HCT116 (cell line): ENCODE results near the gene ARL13B. TPM values are rescaled to one million over a fixed set of nuclear protein-coding genes. Genes with fewer than 3 reads are reported as not detected.

ENCODE experiments used
- ATAC-seq: fragments of 200-7000 bp; cut with Tn5 transposase; 2 replicates; pipeline ENCODE4 v1.9.1; 2020; ENCODE audit warnings: mild to moderate bottlenecking, moderate library complexity
- BruUV-seq: library from RNA; stranded (reverse); fragments of 400-500 nt; replicated peaks from 2 replicates; lab custom pipeline; 2021; lab: Mats Ljungman, UMichigan
- CTCF ChIA-PET: fragments of 300-600 bp; sonication (Branson Sonifier 250); formaldehyde crosslinking; loops from one replicate; lab custom pipeline; 2021; ENCODE audit warnings: antibody characterized with exemption; lab: Charles Lee
- POLR2A ChIA-PET: fragments of 300-600, 350-600 bp; sonication (Branson Sonifier 250); formaldehyde crosslinking; loops from one replicate; lab custom pipeline; 2021; ENCODE audit warnings: antibody characterized with exemption; lab: Charles Lee
- RAD21 ChIA-PET, 2 experiments: fragments of 300-600 bp; sonication (Branson Sonifier 250); formaldehyde crosslinking; loops; one replicate each; lab custom pipeline; 2023; ENCODE audit warnings: low total read pairs in 2 of 2; ENCODE audit not compliant: uncharacterized antibody in 2 of 2, unreplicated experiment in 2 of 2, low non-redundant PET in 1 of 2; lab: Charles Lee
- DNase-seq: peaks from one replicate; pipeline ENCODE4 v3.0.0-alpha.2; 2010; ENCODE audit warnings: low read depth, low spot score
- H2AFZ ChIP-seq: fragments of 200-600 bp; shearing (Covaris generic), sonication (generic); 2 replicates; pipeline ENCODE4 v1.6.1; 2017; ENCODE audit warnings: low read depth, mixed run types, mixed read lengths, antibody characterized with exemption, low read length; ENCODE audit not compliant: poor library complexity, severe bottlenecking
- H3K27ac ChIP-seq: 2 replicates; pipeline ENCODE4 v1.5.1; 2012; ENCODE audit warnings: low read depth, low read length
- H3K27me3 ChIP-seq: fragments of 200-600 bp; sonication (generic); 2 replicates; pipeline ENCODE4 v1.6.1; 2016; ENCODE audit warnings: mixed run types, low read length, mixed read lengths; ENCODE audit not compliant: insufficient read depth
- H3K36me3 ChIP-seq, 2 experiments: fragments of 200-500 bp in 1 of 2; fragments of 200-600 bp in 1 of 2; sonication (Bioruptor generic) in 1 of 2; sonication (generic) in 1 of 2; 2 replicates each; pipeline versions ENCODE4 v1.5.1 to v1.6.1; 2014 to 2016; ENCODE audit warnings: low read length in 2 of 2, inconsistent platforms in 1 of 2, mixed read lengths in 1 of 2, mixed run types in 1 of 2; ENCODE audit not compliant: insufficient read depth in 2 of 2, control insufficient read depth in 1 of 2
- H3K4me1 ChIP-seq, 2 experiments: fragments of 200-600 bp in 1 of 2; sonication (generic) in 1 of 2; 2 replicates each; pipeline versions ENCODE4 v1.5.1 to v1.6.1; 2012 to 2017; ENCODE audit warnings: low read length in 2 of 2, inconsistent platforms in 1 of 2, mild to moderate bottlenecking in 1 of 2, mixed read lengths in 1 of 2, mixed run types in 1 of 2, moderate library complexity in 1 of 2; ENCODE audit not compliant: insufficient read depth in 2 of 2, control insufficient read depth in 1 of 2
- H3K4me2 ChIP-seq: fragments of 200-600 bp; sonication (generic); 2 replicates; pipeline ENCODE4 v1.6.1; 2017; ENCODE audit warnings: mixed run types, low read length, mixed read lengths
- H3K4me3 ChIP-seq, 2 experiments: fragments of 200-600 bp in 1 of 2; sonication (generic) in 1 of 2; replicated peaks in 1 of 2; 2 replicates each; pipeline ENCODE4 v1.5.1; 2011 to 2016; ENCODE audit warnings: low read length in 2 of 2, control low read depth in 1 of 2, low read depth in 1 of 2, mild to moderate bottlenecking in 1 of 2, mixed read lengths in 1 of 2, mixed run types in 1 of 2
- H3K79me2 ChIP-seq: fragments of 200-600 bp; sonication (generic); 2 replicates; pipeline ENCODE4 v1.6.1; 2017; ENCODE audit warnings: mild to moderate bottlenecking, mixed run types, low read length, moderate library complexity, mixed read lengths; ENCODE audit not compliant: insufficient read depth
- H3K9ac ChIP-seq: fragments of 200-600 bp; sonication (generic); 2 replicates; pipeline ENCODE4 v1.6.1; 2016; ENCODE audit warnings: low read length, mixed read lengths
- H3K9me2 ChIP-seq: fragments of 200-600 bp; sonication (generic), shearing (Covaris generic); 2 replicates; pipeline ENCODE4 v1.6.1; 2017; ENCODE audit warnings: mixed run types, mild to moderate bottlenecking, moderate library complexity; ENCODE audit not compliant: insufficient read depth
- H3K9me3 ChIP-seq, 2 experiments: fragments of 200-500 bp in 1 of 2; fragments of 200-600 bp in 1 of 2; sonication (Bioruptor generic) in 1 of 2; sonication (generic) in 1 of 2; 2 replicates each; pipeline ENCODE4 v1.6.1; 2014 to 2017; ENCODE audit warnings: low read length in 2 of 2, mixed read lengths in 2 of 2, inconsistent platforms in 1 of 2, low read depth in 1 of 2, mild to moderate bottlenecking in 1 of 2, mixed run types in 1 of 2, moderate library complexity in 1 of 2; ENCODE audit not compliant: control insufficient read depth in 1 of 2, insufficient read depth in 1 of 2
- H4K20me1 ChIP-seq: fragments of 200-600 bp; sonication (generic), shearing (Covaris generic); 2 replicates; pipeline ENCODE4 v1.6.1; 2017; ENCODE audit warnings: mixed run types, mild to moderate bottlenecking, moderate library complexity; ENCODE audit not compliant: insufficient read depth
- ATF3 ChIP-seq: IDR thresholded peaks from 2 replicates; pipeline ENCODE4 v1.6.1; 2012
- CEBPB ChIP-seq: IDR thresholded peaks from 2 replicates; pipeline ENCODE4 v1.6.1; 2012; ENCODE audit warnings: low read depth
- EGR1 ChIP-seq: IDR thresholded peaks from 2 replicates; pipeline ENCODE4 v1.6.1; 2012; ENCODE audit warnings: low read depth
- EZH2phosphoT487 ChIP-seq: fragments of 200-600 bp; IDR thresholded peaks from 2 replicates; pipeline ENCODE4 v1.6.1; 2018; ENCODE audit warnings: antibody characterized with exemption, borderline replicate concordance
- REST ChIP-seq: IDR thresholded peaks from 2 replicates; pipeline ENCODE4 v1.6.1; 2012; ENCODE audit warnings: low read depth
- YY1 ChIP-seq: IDR thresholded peaks from 2 replicates; pipeline ENCODE4 v1.6.1; 2011; ENCODE audit warnings: low read length, low read depth, moderate library complexity, mild to moderate bottlenecking; ENCODE audit not compliant: insufficient replicate concordance; ENCODE audit errors: extremely low read depth
- ZNF274 ChIP-seq: fragments of 200-500 bp; sonication (Bioruptor generic); IDR thresholded peaks from 2 replicates; pipeline ENCODE4 v1.6.1; 2014; ENCODE audit warnings: mild to moderate bottlenecking, low read depth, low read length, inconsistent platforms
- intact Hi-C: fragments of 100-400 bp; cut with micrococcal nuclease; formaldehyde crosslinking; loops from 2 replicates; pipeline ENCODE4 v1.10.0; 2022
- total RNA-seq: library from RNA; stranded (reverse); gene quantifications from one replicate; pipeline ENCODE4 v1.2.1, GENCODE V29; 2021; ENCODE audit not compliant: unreplicated experiment
- TF ChIP-seq, protein P1 (sequence below), 3 experiments: fragments of 200-600 bp in 1 of 3; sonication (generic) in 1 of 3; IDR thresholded peaks in 2 of 3; conservative IDR thresholded peaks in 1 of 3; 2 replicates each; pipeline ENCODE4 v1.5.1; 2012 to 2017; ENCODE audit warnings: low read depth in 2 of 3, low read length in 2 of 3, antibody characterized with exemption in 1 of 3, borderline replicate concordance in 1 of 3, control low read depth in 1 of 3, mild to moderate bottlenecking in 1 of 3, mixed read lengths in 1 of 3, mixed run types in 1 of 3, moderate library complexity in 1 of 3; ENCODE audit not compliant: insufficient read depth in 1 of 3

Gene ARL13B
- total RNA-seq, 1 experiment from 2014 or later: 8.2 TPM

GRCh38 chr3:94071713-94072284, 91.8 kb downstream of the ARL13B start:
- DNase-seq (no peak), ATAC-seq (no peak)
- no TSS peak for BruUV-seq
- no peak for TF ChIP-seq REST
- no peak for TF ChIP-seq ATF3
- no peak for TF ChIP-seq EZH2phosphoT487
- TF ChIP-seq, protein P1, sequence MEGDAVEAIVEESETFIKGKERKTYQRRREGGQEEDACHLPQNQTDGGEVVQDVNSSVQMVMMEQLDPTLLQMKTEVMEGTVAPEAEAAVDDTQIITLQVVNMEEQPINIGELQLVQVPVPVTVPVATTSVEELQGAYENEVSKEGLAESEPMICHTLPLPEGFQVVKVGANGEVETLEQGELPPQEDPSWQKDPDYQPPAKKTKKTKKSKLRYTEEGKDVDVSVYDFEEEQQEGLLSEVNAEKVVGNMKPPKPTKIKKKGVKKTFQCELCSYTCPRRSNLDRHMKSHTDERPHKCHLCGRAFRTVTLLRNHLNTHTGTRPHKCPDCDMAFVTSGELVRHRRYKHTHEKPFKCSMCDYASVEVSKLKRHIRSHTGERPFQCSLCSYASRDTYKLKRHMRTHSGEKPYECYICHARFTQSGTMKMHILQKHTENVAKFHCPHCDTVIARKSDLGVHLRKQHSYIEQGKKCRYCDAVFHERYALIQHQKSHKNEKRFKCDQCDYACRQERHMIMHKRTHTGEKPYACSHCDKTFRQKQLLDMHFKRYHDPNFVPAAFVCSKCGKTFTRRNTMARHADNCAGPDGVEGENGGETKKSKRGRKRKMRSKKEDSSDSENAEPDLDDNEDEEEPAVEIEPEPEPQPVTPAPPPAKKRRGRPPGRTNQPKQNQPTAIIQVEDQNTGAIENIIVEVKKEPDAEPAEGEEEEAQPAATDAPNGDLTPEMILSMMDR (IDR thresholded peaks at IDR 0.05 in 2 of 3, conservative IDR thresholded peaks at IDR 0.05 in 1 of 3; ENCODE audit: borderline replicate concordance in 1 of 3, insufficient read depth in 1 of 3, low read depth in 2 of 3, low read length in 2 of 3): no peak
- TF ChIP-seq ZNF274: no peak
- no peak for TF ChIP-seq EGR1
- no peak for TF ChIP-seq YY1
- TF ChIP-seq CEBPB: no peak
- H3K9me3 ChIP-seq: no peaks in the 10 kb centered on the region
- POLR2A ChIA-PET: no interaction called here
- H3K79me2 ChIP-seq: no peaks in the 10 kb centered on the region; the same call in 1 of the 2 replicates
- H3K4me1 ChIP-seq: no peaks in the 10 kb centered on the region
- H2AFZ ChIP-seq: no peak overlapping the region
- H3K27ac ChIP-seq: no peak overlapping the region
- no peaks in the 10 kb centered on the region for H3K36me3 ChIP-seq
- H3K9ac ChIP-seq: no peak overlapping the region
- H3K4me3 ChIP-seq: no peak overlapping the region
- H4K20me1 ChIP-seq: no peaks in the 10 kb centered on the region
- H3K9me2 ChIP-seq: no peaks in the 10 kb centered on the region
- intact Hi-C loops: no loop called here
- no peak overlapping the region for H3K4me2 ChIP-seq
- RAD21 ChIA-PET: no interaction called here
- H3K27me3 ChIP-seq: no peaks in the 10 kb centered on the region
- CTCF ChIA-PET: no interaction called here
